ENCODE data around the gene CENPI.

- TF ChIP-seq CTCF (optimal IDR thresholded peaks at IDR 0.05 in 1 of 3, IDR thresholded peaks at IDR 0.05 in 1 of 3, conservative IDR thresholded peaks at IDR 0.05 in 1 of 3; ENCODE audit: extremely low read depth in 1 of 3, insufficient read depth in 2 of 3, low read length in 3 of 3) (no peak), EZH2 (IDR thresholded peaks at IDR 0.05; ENCODE audit: low read length) (no peak)
Measured at GRCh38 chrX:101108284-101108683, 10.3 kb downstream of the CENPI start.

All from keratinocyte (primary cell).